ENCODE results near the gene SLC6A6. TPM values are rescaled to one million over a fixed set of nuclear protein-coding genes. Genes with fewer than 3 reads are reported as not detected.

The SLC6A6 gene
- total RNA-seq, 6 experiments from 2014 or later = 1.5 to 8.2 (median 4.1) TPM

- TF ChIP-seq POLR2A (IDR thresholded peaks at IDR 0.05) (no peak), CTCF (IDR thresholded peaks at IDR 0.05) (no peak)
- ATAC-seq (no peak), DNase-seq (peak in 2 of 3 donors; percentile 34 to 51)
- intact Hi-C loops (cut with DNase I) = no loop called here
- H3K9me3 ChIP-seq = no peaks in the 10 kb centered on the region
- H3K4me1 ChIP-seq = no peaks in the 10 kb centered on the region
- no peak overlapping the region for H3K27ac ChIP-seq
- H3K36me3 ChIP-seq = no peaks in the 10 kb centered on the region
- H3K27me3 ChIP-seq = no peaks in the 10 kb centered on the region
- no CpG with 5 or more reads among the region's 14 CpGs for WGBS (ENCODE audit: insufficient coverage, low coverage, low lambda C conversion rate, missing lambda C conversion rate)
- H3K4me3 ChIP-seq = no peak overlapping the region
Measured at GRCh38 chr3:14524311-14524711, 121.9 kb downstream of the SLC6A6 start.

- H3K36me3 ChIP-seq = no peaks in the 10 kb centered on the region
- DNase-seq (peak in 2 of 3 donors; percentile 17 to 31), ATAC-seq (no peak)
- H3K4me1 ChIP-seq = no peaks in the 10 kb centered on the region
- TF ChIP-seq CTCF (IDR thresholded peaks at IDR 0.05) (no peak), POLR2A (IDR thresholded peaks at IDR 0.05) (no peak)
- intact Hi-C loops (cut with DNase I) = no loop called here
- WGBS (ENCODE audit: insufficient coverage, low coverage, low lambda C conversion rate, missing lambda C conversion rate) = 57% methylated on average over 5 of the region's 9 CpGs
- no peaks in the 10 kb centered on the region for H3K27me3 ChIP-seq
- no peaks in the 10 kb centered on the region for H3K9me3 ChIP-seq
- no peak overlapping the region for H3K4me3 ChIP-seq
- H3K27ac ChIP-seq = no peak overlapping the region
Measured at GRCh38 chr3:14524920-14525660, 122.7 kb downstream of the SLC6A6 start.

GRCh38 chr3:14525685-14526631 is 123.6 kb downstream of the SLC6A6 start:
- WGBS (ENCODE audit: insufficient coverage, low coverage, low lambda C conversion rate, missing lambda C conversion rate) = 54% methylated on average over 16 of the region's 17 CpGs
- H3K27me3 ChIP-seq = no peaks in the 10 kb centered on the region
- H3K27ac ChIP-seq = no peak overlapping the region
- peak in 2 of 4 donors; percentile 19 to 25 for ATAC-seq
- intact Hi-C loops (cut with DNase I) = no loop called here
- no peaks in the 10 kb centered on the region for H3K9me3 ChIP-seq
- DNase-seq = peak in 1 of 3 donors; percentile 22
- no peaks in the 10 kb centered on the region for H3K36me3 ChIP-seq
- H3K4me1 ChIP-seq = no peaks in the 10 kb centered on the region
- no peak overlapping the region for H3K4me3 ChIP-seq
- TF ChIP-seq CTCF (IDR thresholded peaks at IDR 0.05) (no peak), POLR2A (IDR thresholded peaks at IDR 0.05) (no peak)

GRCh38 chr3:14528081-14528480 is 125.7 kb downstream of the SLC6A6 start:
- Histone ChIP-seq H3K27ac (no peak overlapping the region), H3K27me3 (no peaks in the 10 kb centered on the region), H3K4me3 (no peak overlapping the region), H3K4me1 (no peaks in the 10 kb centered on the region), H3K36me3 (no peaks in the 10 kb centered on the region), H3K9me3 (no peaks in the 10 kb centered on the region)
- intact Hi-C loops (cut with DNase I) = no loop called here
- WGBS (ENCODE audit: insufficient coverage, low coverage, low lambda C conversion rate, missing lambda C conversion rate) = 72% methylated on average over 3 of the region's 3 CpGs
- DNase-seq (no peak), ATAC-seq (no peak)
- TF ChIP-seq POLR2A (IDR thresholded peaks at IDR 0.05) (no peak), CTCF (IDR thresholded peaks at IDR 0.05) (no peak)
